HEK293 (cell line): ENCODE data around the gene MDGA2.

Experiments used
- CTCF ChIA-PET: fragments of 350-600 bp; formaldehyde crosslinking; extraction: SDS; loops from one replicate; lab custom pipeline; 2021; ENCODE audit warnings: antibody characterized with exemption; lab: Yijun Ruan, JAX
- POLR2A ChIA-PET: fragments of 300-600 bp; formaldehyde crosslinking; extraction: SDS; loops from one replicate; lab custom pipeline; 2020; ENCODE audit warnings: antibody characterized with exemption, inconsistent platforms; lab: Yijun Ruan, JAX
- H3K27ac ChIP-seq: fragments of 200-500 bp; sonication (Bioruptor generic); 2 replicates; pipeline ENCODE4 v1.5.1; 2014; ENCODE audit warnings: low read depth, low read length, control low read depth, inconsistent platforms; ENCODE audit errors: extremely low read depth
- H3K36me3 ChIP-seq, 2 experiments: fragments of 200-500 bp in 1 of 2; sonication (Bioruptor generic) in 1 of 2; 1 replicate in 1 of 2; 2 replicates in 1 of 2; pipeline ENCODE4 v1.5.1; 2014 to 2017; ENCODE audit warnings: inconsistent platforms in 2 of 2, low read length in 2 of 2; ENCODE audit not compliant: control insufficient read depth in 2 of 2, insufficient read depth in 1 of 2
- H3K4me1 ChIP-seq: fragments of 200-500 bp; sonication (Bioruptor generic); 2 replicates; pipeline ENCODE4 v1.5.1; 2014; ENCODE audit warnings: mild to moderate bottlenecking, low read length, inconsistent platforms; ENCODE audit not compliant: control insufficient read depth, insufficient read depth
- H3K4me3 ChIP-seq: 2 replicates; pipeline ENCODE4 v1.5.1; 2011; ENCODE audit warnings: low read depth, mild to moderate bottlenecking, control low read depth, low read length, moderate library complexity
- H3K9me3 ChIP-seq: fragments of 200-500 bp; sonication (Bioruptor generic); 2 replicates; pipeline ENCODE4 v1.5.1; 2014; ENCODE audit warnings: low read depth, low read length, inconsistent platforms; ENCODE audit not compliant: control insufficient read depth, insufficient read depth
- ELK4 ChIP-seq: IDR thresholded peaks from 2 replicates; pipeline ENCODE4 v1.6.1; 2011; ENCODE audit warnings: mild to moderate bottlenecking, low read depth, low read length, borderline replicate concordance
- HOXD13 ChIP-seq: sonication (generic); formaldehyde crosslinking; IDR thresholded peaks from 2 replicates; pipeline ENCODE4 v1.8.0; 2022; ENCODE audit warnings: missing genetic modification reagents, borderline replicate concordance
- MEIS1 ChIP-seq: sonication (generic); formaldehyde crosslinking; IDR thresholded peaks from 2 replicates; pipeline ENCODE4 v1.8.1; 2022; ENCODE audit warnings: missing genetic modification reagents, mild to moderate bottlenecking, borderline replicate concordance
- PRDM1 ChIP-seq: fragments of 450-650 bp; formaldehyde crosslinking; IDR thresholded peaks from 2 replicates; pipeline ENCODE4; 2016; ENCODE audit warnings: missing biosample characterization, missing genetic modification characterization
- PRDM4 ChIP-seq: fragments of 450-650 bp; formaldehyde crosslinking; IDR thresholded peaks from 2 replicates; pipeline ENCODE4 v1.5.1; 2017; ENCODE audit warnings: missing biosample characterization, missing genetic modification characterization
- REPIN1 ChIP-seq: fragments of 450-650 bp; formaldehyde crosslinking; IDR thresholded peaks from 2 replicates; pipeline ENCODE4 v1.5.1; 2017; ENCODE audit warnings: missing biosample characterization, missing genetic modification characterization, low read depth
- SALL2 ChIP-seq: fragments of 450-650 bp; formaldehyde crosslinking; IDR thresholded peaks from 2 replicates; pipeline ENCODE4 v1.5.0; 2017; ENCODE audit warnings: missing biosample characterization, mild to moderate bottlenecking, missing genetic modification characterization, borderline replicate concordance
- SCRT1 ChIP-seq: fragments of 450-650 bp; formaldehyde crosslinking; IDR thresholded peaks from 2 replicates; pipeline ENCODE4 v1.5.1; 2016; ENCODE audit warnings: missing biosample characterization, missing genetic modification characterization, borderline replicate concordance
- SETDB1 ChIP-seq: IDR thresholded peaks from one replicate; pipeline ENCODE4 v1.6.1; 2017; ENCODE audit warnings: mild to moderate bottlenecking, low read length, moderate library complexity, mixed read lengths; ENCODE audit not compliant: insufficient read length
- ZBTB21 ChIP-seq: fragments of 450-650 bp; formaldehyde crosslinking; IDR thresholded peaks from 2 replicates; pipeline ENCODE4 v1.5.1; 2017; ENCODE audit warnings: missing biosample characterization, missing genetic modification characterization
- ZNF112 ChIP-seq: fragments of 450-650 bp; formaldehyde crosslinking; IDR thresholded peaks from 2 replicates; pipeline ENCODE4 v1.5.0; 2017; ENCODE audit warnings: missing biosample characterization, missing genetic modification characterization
- ZNF169 ChIP-seq: fragments of 450-650 bp; formaldehyde crosslinking; IDR thresholded peaks from 2 replicates; pipeline ENCODE4 v1.5.1; 2016; ENCODE audit warnings: missing biosample characterization, missing genetic modification characterization
- ZNF248 ChIP-seq: fragments of 450-650 bp; formaldehyde crosslinking; IDR thresholded peaks from 2 replicates; pipeline ENCODE4 v1.5.1; 2017; ENCODE audit warnings: missing biosample characterization, missing genetic modification characterization
- ZNF518A ChIP-seq: fragments of 450-650 bp; formaldehyde crosslinking; conservative IDR thresholded peaks from 2 replicates; pipeline ENCODE4 v1.5.1; 2016; ENCODE audit warnings: low read depth, missing biosample characterization, missing genetic modification characterization
- ZNF549 ChIP-seq: fragments of 450-650 bp; IDR thresholded peaks from 2 replicates; pipeline ENCODE4 v1.5.1; 2018; ENCODE audit warnings: missing biosample characterization, missing genetic modification characterization, mild to moderate bottlenecking, inconsistent platforms, moderate library complexity
- ZNF561 ChIP-seq: fragments of 450-650 bp; IDR thresholded peaks from 2 replicates; pipeline ENCODE4 v1.5.1; 2018; ENCODE audit warnings: missing biosample characterization, missing genetic modification characterization, borderline replicate concordance
- ZNF571 ChIP-seq: fragments of 450-650 bp; formaldehyde crosslinking; IDR thresholded peaks from 2 replicates; pipeline ENCODE4 v1.5.0; 2017; ENCODE audit warnings: missing biosample characterization, missing genetic modification characterization
- ZNF692 ChIP-seq: fragments of 450-650 bp; formaldehyde crosslinking; IDR thresholded peaks from 2 replicates; pipeline ENCODE4 v1.5.1; 2016; ENCODE audit warnings: missing biosample characterization, missing genetic modification characterization
- ZNF792 ChIP-seq: fragments of 450-650 bp; formaldehyde crosslinking; IDR thresholded peaks from 2 replicates; pipeline ENCODE4 v1.5.1; 2016; ENCODE audit warnings: missing biosample characterization, missing genetic modification characterization

MDGA2 gene

GRCh38 chr14:46819117-46819516 lies 856.3 kb downstream of the MDGA2 start:
- ChIA-PET CTCF (no interaction called here), POLR2A (no interaction called here)
- H3K4me3 ChIP-seq: no peak overlapping the region
- H3K4me1 ChIP-seq: no peaks in the 10 kb centered on the region
- no peaks in the 10 kb centered on the region for H3K9me3 ChIP-seq
- no peaks in the 10 kb centered on the region for H3K36me3 ChIP-seq
- TF ChIP-seq SCRT1: no peak
- no peak for TF ChIP-seq REPIN1 (tag by site-specific recombination)
- TF ChIP-seq ZNF692 (tag by site-specific recombination): no peak
- TF ChIP-seq SETDB1: no peak
- TF ChIP-seq PRDM4 (tag by site-specific recombination): no peak
- TF ChIP-seq ZNF561 (tag by site-specific recombination): no peak
- TF ChIP-seq ZNF112: no peak
- TF ChIP-seq ELK4: no peak
- TF ChIP-seq ZNF792 (tag by site-specific recombination): no peak
- TF ChIP-seq SALL2 (tag by site-specific recombination): no peak
- no peak for TF ChIP-seq MEIS1 (CRISPR knock-in tag)
- no peak overlapping the region for H3K27ac ChIP-seq

- Histone ChIP-seq H3K4me1 (no peaks in the 10 kb centered on the region), H3K4me3 (no peak overlapping the region), H3K36me3 (no peaks in the 10 kb centered on the region)
- TF ChIP-seq ZBTB21 (tag by site-specific recombination) (no peak), ELK4 (no peak), ZNF248 (tag by site-specific recombination) (no peak), ZNF169 (tag by site-specific recombination) (no peak), ZNF518A (tag by site-specific recombination) (no peak), ZNF549 (tag by site-specific recombination) (no peak), ZNF571 (tag by site-specific recombination) (no peak), SETDB1 (no peak), HOXD13 (CRISPR knock-in tag) (no peak), PRDM1 (tag by site-specific recombination) (no peak)
- TF ChIP-seq, all 188 proteins: peak for 0
- Histone ChIP-seq H3K9me3 (no peaks in the 10 kb centered on the region), H3K27ac (no peak overlapping the region)
- POLR2A ChIA-PET: no interaction called here
- CTCF ChIA-PET: no interaction called here
These were observed 857.3 kb downstream of the MDGA2 start for GRCh38 chr14:46818147-46818546.
